ENCODE data around the gene SSBP3.

DNA sequence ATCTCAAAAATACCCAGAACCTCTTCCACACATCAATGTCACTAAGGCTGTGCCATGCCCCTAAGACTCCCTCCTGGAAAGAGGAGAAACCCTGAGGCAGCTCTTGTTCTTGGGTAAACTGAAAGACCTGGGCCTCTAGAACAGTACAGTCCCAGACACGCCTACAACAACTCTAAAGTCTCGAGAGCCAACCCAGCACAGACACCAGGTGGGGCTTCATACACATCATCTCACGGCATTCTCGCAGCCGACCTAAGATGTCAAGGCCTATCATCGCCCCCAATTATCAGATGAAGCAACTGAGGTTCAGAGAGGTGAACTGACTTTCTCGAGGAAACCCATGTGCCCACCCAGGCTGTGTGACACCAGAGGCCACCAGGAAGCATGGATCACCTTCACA is 135.7 kb downstream of the SSBP3 start:
- TF ChIP-seq, protein P1, sequence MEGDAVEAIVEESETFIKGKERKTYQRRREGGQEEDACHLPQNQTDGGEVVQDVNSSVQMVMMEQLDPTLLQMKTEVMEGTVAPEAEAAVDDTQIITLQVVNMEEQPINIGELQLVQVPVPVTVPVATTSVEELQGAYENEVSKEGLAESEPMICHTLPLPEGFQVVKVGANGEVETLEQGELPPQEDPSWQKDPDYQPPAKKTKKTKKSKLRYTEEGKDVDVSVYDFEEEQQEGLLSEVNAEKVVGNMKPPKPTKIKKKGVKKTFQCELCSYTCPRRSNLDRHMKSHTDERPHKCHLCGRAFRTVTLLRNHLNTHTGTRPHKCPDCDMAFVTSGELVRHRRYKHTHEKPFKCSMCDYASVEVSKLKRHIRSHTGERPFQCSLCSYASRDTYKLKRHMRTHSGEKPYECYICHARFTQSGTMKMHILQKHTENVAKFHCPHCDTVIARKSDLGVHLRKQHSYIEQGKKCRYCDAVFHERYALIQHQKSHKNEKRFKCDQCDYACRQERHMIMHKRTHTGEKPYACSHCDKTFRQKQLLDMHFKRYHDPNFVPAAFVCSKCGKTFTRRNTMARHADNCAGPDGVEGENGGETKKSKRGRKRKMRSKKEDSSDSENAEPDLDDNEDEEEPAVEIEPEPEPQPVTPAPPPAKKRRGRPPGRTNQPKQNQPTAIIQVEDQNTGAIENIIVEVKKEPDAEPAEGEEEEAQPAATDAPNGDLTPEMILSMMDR (IDR thresholded peaks at IDR 0.05) = no peak
- TF ChIP-seq POLR2A (IDR thresholded peaks at IDR 0.05) = no peak
- TF ChIP-seq POLR2AphosphoS5 (IDR thresholded peaks at IDR 0.05) = no peak

Measured in breast epithelium (tissue), 3 donors.